PC-3 (cell line): ENCODE measurements around the gene SYT7. TPM values are rescaled to one million over a fixed set of nuclear protein-coding genes. Genes with fewer than 3 reads are reported as not detected.

Experiments
- ATAC-seq: fragments of 200-7000 bp; cut with Tn5 transposase; 2 replicates; pipeline ENCODE4 v1.9.1; 2020; ENCODE audit warnings: mild to moderate bottlenecking, moderate library complexity
- BruUV-seq: library from RNA; stranded (reverse); fragments of 400-500 nt; replicated peaks from 2 replicates; lab custom pipeline; 2021; lab: Mats Ljungman, UMichigan
- CTCF ChIA-PET: fragments of 300-600 bp; sonication (Branson Sonifier 250); formaldehyde crosslinking; loops from one replicate; lab custom pipeline; 2022; ENCODE audit warnings: antibody characterized with exemption; lab: Charles Lee
- POLR2A ChIA-PET: fragments of 300-600 bp; sonication (Branson Sonifier 250); formaldehyde crosslinking; loops from one replicate; lab custom pipeline; 2022; ENCODE audit warnings: antibody characterized with exemption; ENCODE audit not compliant: unreplicated experiment; lab: Charles Lee
- DNase-seq: peaks from one replicate; pipeline ENCODE4 v3.0.0-alpha.2; 2015
- H2AFZ ChIP-seq: fragments of 300-600 bp; sonication (generic); 2 replicates; pipeline ENCODE4 v1.6.0; 2016; ENCODE audit warnings: antibody characterized with exemption, low read length
- H3F3A ChIP-seq: fragments of 300-600 bp; sonication (generic); one replicate; pipeline ENCODE4 v1.6.0; 2017; ENCODE audit warnings: antibody characterized with exemption, low read length, control low read depth, mild to moderate bottlenecking; ENCODE audit not compliant: unreplicated experiment
- H3K27ac ChIP-seq: fragments of 300-600 bp; sonication (generic); 2 replicates; pipeline ENCODE4 v1.5.1; 2016; ENCODE audit warnings: mild to moderate bottlenecking, low read length
- H3K27me3 ChIP-seq: fragments of 300-600 bp; sonication (generic); 2 replicates; pipeline ENCODE4 v1.6.1; 2016; ENCODE audit warnings: low read length, mixed read lengths
- H3K36me3 ChIP-seq: fragments of 300-600 bp; sonication (generic); 2 replicates; pipeline ENCODE4 v1.6.1; 2016; ENCODE audit warnings: low read depth, mixed run types, low read length, mixed read lengths
- H3K4me1 ChIP-seq: fragments of 300-600 bp; sonication (generic); 2 replicates; pipeline ENCODE4 v1.5.1; 2016; ENCODE audit warnings: low read length; ENCODE audit not compliant: insufficient read depth
- H3K4me2 ChIP-seq: fragments of 300-600 bp; sonication (generic); 2 replicates; pipeline ENCODE4 v1.6.0; 2016; ENCODE audit warnings: low read length
- H3K4me3 ChIP-seq: fragments of 300-600 bp; sonication (generic); 2 replicates; pipeline ENCODE4 v1.5.1; 2016; ENCODE audit warnings: mild to moderate bottlenecking, low read length, mixed read lengths
- H3K79me2 ChIP-seq: fragments of 300-600 bp; sonication (generic); 2 replicates; pipeline ENCODE4 v1.6.1; 2017; ENCODE audit warnings: low read length, mixed read lengths
- H3K9ac ChIP-seq: fragments of 300-600 bp; sonication (generic); 2 replicates; pipeline ENCODE4 v1.6.0; 2016; ENCODE audit warnings: mild to moderate bottlenecking, low read length
- H3K9me2 ChIP-seq: fragments of 300-600 bp; sonication (generic); replicated peaks from 2 replicates; pipeline ENCODE4 v1.6.1; 2016; ENCODE audit warnings: mixed run types, low read length, mixed read lengths
- H3K9me3 ChIP-seq: fragments of 300-600 bp; sonication (generic); 2 replicates; pipeline ENCODE4 v1.6.1; 2016; ENCODE audit warnings: low read length, mixed read lengths
- H4K20me1 ChIP-seq: fragments of 300-600 bp; sonication (generic); 2 replicates; pipeline ENCODE4 v1.6.1; 2016; ENCODE audit warnings: low read length, mixed read lengths
- CTCF ChIP-seq: fragments of 300-600 bp; sonication (generic); conservative IDR thresholded peaks from 2 replicates; pipeline ENCODE4 v1.5.1; 2017; ENCODE audit warnings: antibody characterized with exemption, low read depth, mild to moderate bottlenecking, low read length
- EZH2 ChIP-seq: fragments of 300-600 bp; sonication (generic); IDR thresholded peaks from one replicate; pipeline ENCODE4 v1.6.1; 2017; ENCODE audit warnings: antibody characterized with exemption, mild to moderate bottlenecking, low read length; ENCODE audit not compliant: unreplicated experiment
- EZH2phosphoT487 ChIP-seq: fragments of 300-600 bp; sonication (generic); IDR thresholded peaks from 2 replicates; pipeline ENCODE4 v1.6.1; 2018; ENCODE audit warnings: mild to moderate bottlenecking, antibody characterized with exemption, low read length, borderline replicate concordance
- intact Hi-C: fragments of 100-400 bp; cut with micrococcal nuclease; formaldehyde crosslinking; loops from 2 replicates; pipeline ENCODE4 v1.9.0; 2023
- total RNA-seq: library from RNA; depleted of rRNA; stranded (reverse); fragments of >200 nt; gene quantifications from 2 replicates; pipeline ENCODE4 v1.2.3, GENCODE V29; 2014

Gene SYT7
- total RNA-seq, 1 experiment from 2014 or later: 23.2 TPM

GRCh38 chr11:61502522-61502921 is 78.4 kb downstream of the SYT7 start:
- no peak overlapping the region for H3K4me3 ChIP-seq
- POLR2A ChIA-PET: no interaction called here
- H3F3A ChIP-seq: no peaks in the 10 kb centered on the region
- H3K79me2 ChIP-seq: no peaks in the 10 kb centered on the region
- H3K9ac ChIP-seq: no peak overlapping the region
- intact Hi-C loops: no loop called here
- peaks cover 3% of the 10 kb centered on the region for H3K27me3 ChIP-seq
- H2AFZ ChIP-seq: no peak overlapping the region
- H3K27ac ChIP-seq: no peak overlapping the region
- no peaks in the 10 kb centered on the region for H3K9me3 ChIP-seq
- no peaks in the 10 kb centered on the region for H4K20me1 ChIP-seq
- TF ChIP-seq EZH2 (no peak), CTCF (no peak), EZH2phosphoT487 (no peak)
- H3K36me3 ChIP-seq: no peaks in the 10 kb centered on the region
- ATAC-seq (no peak), DNase-seq (no peak)
- CTCF ChIA-PET: no interaction called here
- H3K4me2 ChIP-seq: no peak overlapping the region
- no peaks in the 10 kb centered on the region for H3K9me2 ChIP-seq
- peaks cover 5% of the 10 kb centered on the region; the same call in 1 of the 2 replicates for H3K4me1 ChIP-seq
- no TSS peak for BruUV-seq

- CTCF ChIA-PET: no interaction called here
- no peak for ATAC-seq
These were observed 80.9 kb downstream of the SYT7 start for GRCh38 chr11:61499816-61500491.

More at GRCh38 chr11:61499816-61500491, 80.9 kb downstream of the SYT7 start:
- TF ChIP-seq CTCF (no peak), EZH2 (no peak), EZH2phosphoT487 (no peak)
- H3K9me2 ChIP-seq: no peaks in the 10 kb centered on the region
- H3K9ac ChIP-seq: no peak overlapping the region
- H3K27me3 ChIP-seq: no peaks in the 10 kb centered on the region
- H3K4me1 ChIP-seq: peaks cover 5% of the 10 kb centered on the region; the same call in 1 of the 2 replicates
- H3K4me2 ChIP-seq: no peak overlapping the region
- no peaks in the 10 kb centered on the region for H3K79me2 ChIP-seq
- no peaks in the 10 kb centered on the region for H3F3A ChIP-seq
- no peak overlapping the region for H3K27ac ChIP-seq
- POLR2A ChIA-PET: no interaction called here
- intact Hi-C loops: no loop called here
- no peaks in the 10 kb centered on the region for H3K9me3 ChIP-seq
- DNase-seq: no peak
- no peaks in the 10 kb centered on the region for H3K36me3 ChIP-seq
- no TSS peak for BruUV-seq
- H4K20me1 ChIP-seq: no peaks in the 10 kb centered on the region
- H3K4me3 ChIP-seq: no peak overlapping the region
- H2AFZ ChIP-seq: no peak overlapping the region
